Type B pancreatic cell (in vitro differentiated cells): ENCODE results near the gene WT1. TPM values are rescaled to one million over a fixed set of nuclear protein-coding genes. Genes with fewer than 3 reads are reported as not detected.

ENCODE experiments used
- DNase-seq: peaks from one replicate; pipeline ENCODE4 v3.0.0; 2021; ENCODE audit warnings: mixed read lengths; ENCODE audit not compliant: unreplicated experiment; ENCODE audit errors: extremely low spot score
- H3K27ac Mint-ChIP-seq: 2 replicates; pipeline ENCODE4 v1.8.0; 2021; ENCODE audit warnings: mild to moderate bottlenecking, mixed read lengths
- H3K27me3 Mint-ChIP-seq: 2 replicates; pipeline ENCODE4 v1.8.0; 2021; ENCODE audit warnings: mixed read lengths
- H3K36me3 Mint-ChIP-seq: 2 replicates; pipeline ENCODE4 v1.8.0; 2021; ENCODE audit warnings: mixed read lengths
- H3K4me1 Mint-ChIP-seq: one replicate; pipeline ENCODE4 v1.8.0; 2021; ENCODE audit warnings: mixed read lengths; ENCODE audit not compliant: unreplicated experiment
- H3K4me3 Mint-ChIP-seq: 2 replicates; pipeline ENCODE4 v1.8.0; 2021; ENCODE audit warnings: mild to moderate bottlenecking, mixed read lengths
- H3K9me3 Mint-ChIP-seq: 2 replicates; pipeline ENCODE4 v1.8.0; 2021; ENCODE audit warnings: mixed read lengths
- CTCF ChIP-seq: fragments of 200-600 bp; sonication (generic); conservative IDR thresholded peaks from 2 replicates; pipeline ENCODE4 v1.5.0; 2021; ENCODE audit warnings: antibody characterized with exemption, mild to moderate bottlenecking
- total RNA-seq: library from RNA; stranded (reverse); gene quantifications from 2 replicates; pipeline ENCODE4 v1.2.1, GENCODE V29; 2021; ENCODE audit warnings: low replicate concordance

Gene WT1
- total RNA-seq, 1 donor from 2014 or later: 5.2 TPM

DNA sequence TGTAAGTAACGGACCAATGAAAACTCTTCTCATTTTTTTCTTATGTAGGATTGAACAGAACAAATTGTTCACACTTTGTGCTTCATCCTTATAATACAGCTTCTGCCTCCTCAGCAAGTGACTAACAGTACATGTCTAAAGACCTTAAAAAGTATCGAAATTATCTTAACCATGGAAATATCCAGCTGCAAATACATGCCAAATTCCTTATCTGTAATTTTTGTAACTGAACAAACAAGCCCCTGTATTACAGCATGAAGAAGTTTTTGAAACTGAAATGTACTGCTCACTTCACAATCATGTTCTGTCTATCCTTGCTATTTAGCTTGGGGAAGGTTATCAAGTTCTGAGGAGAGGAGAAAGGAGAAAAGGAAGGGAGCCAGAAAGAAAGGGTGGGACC is 20.4 kb downstream of the WT1 start:
- H3K4me1 Mint-ChIP-seq: peaks cover 12% of the 10 kb centered on the region
- no peak for TF ChIP-seq CTCF
- DNase-seq: no peak
- no peak overlapping the region for H3K4me3 Mint-ChIP-seq
- no peaks in the 10 kb centered on the region for H3K9me3 Mint-ChIP-seq
- peaks cover 75% of the 10 kb centered on the region for H3K27me3 Mint-ChIP-seq
- H3K36me3 Mint-ChIP-seq: no peaks in the 10 kb centered on the region
- no peak overlapping the region for H3K27ac Mint-ChIP-seq

DNA sequence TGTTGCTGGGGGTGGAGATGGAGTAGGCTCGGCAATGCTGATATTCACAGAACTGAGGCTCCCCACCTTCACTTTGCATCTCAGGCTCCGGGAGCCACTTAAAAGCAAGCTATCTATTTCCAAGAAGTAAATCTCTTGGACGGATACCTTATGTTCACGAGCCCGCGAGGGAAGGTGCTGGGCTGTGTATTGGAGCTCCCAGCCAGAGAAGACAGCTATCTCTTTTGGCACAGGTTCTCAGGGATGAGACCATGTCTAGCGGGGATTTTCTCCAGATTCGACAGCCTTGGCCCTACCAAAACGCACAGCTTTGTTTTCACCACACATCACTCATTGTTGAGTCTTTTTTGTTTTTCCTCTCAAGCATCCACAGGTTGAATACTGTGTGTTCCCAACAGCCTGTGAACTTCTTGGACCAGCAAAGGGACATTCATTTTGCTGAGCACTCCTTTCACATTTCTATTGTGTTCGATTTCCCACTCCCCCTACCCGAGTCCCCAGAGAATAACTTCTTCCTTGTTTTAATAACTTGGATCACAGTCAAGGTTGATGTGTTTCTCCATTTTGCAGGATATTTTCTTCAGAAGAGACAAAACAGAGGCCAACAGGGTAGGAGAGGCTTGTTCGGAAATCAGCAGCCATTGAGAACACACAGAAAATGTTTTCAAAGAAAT is 23.3 kb downstream of the WT1 start:
- Mint-ChIP-seq H3K4me1 (no peaks in the 10 kb centered on the region), H3K9me3 (peaks cover 5% of the 10 kb centered on the region), H3K4me3 (no peak overlapping the region), H3K36me3 (no peaks in the 10 kb centered on the region), H3K27ac (no peak overlapping the region), H3K27me3 (peaks cover 64% of the 10 kb centered on the region)
- DNase-seq: no peak
- no peak for TF ChIP-seq CTCF

DNA sequence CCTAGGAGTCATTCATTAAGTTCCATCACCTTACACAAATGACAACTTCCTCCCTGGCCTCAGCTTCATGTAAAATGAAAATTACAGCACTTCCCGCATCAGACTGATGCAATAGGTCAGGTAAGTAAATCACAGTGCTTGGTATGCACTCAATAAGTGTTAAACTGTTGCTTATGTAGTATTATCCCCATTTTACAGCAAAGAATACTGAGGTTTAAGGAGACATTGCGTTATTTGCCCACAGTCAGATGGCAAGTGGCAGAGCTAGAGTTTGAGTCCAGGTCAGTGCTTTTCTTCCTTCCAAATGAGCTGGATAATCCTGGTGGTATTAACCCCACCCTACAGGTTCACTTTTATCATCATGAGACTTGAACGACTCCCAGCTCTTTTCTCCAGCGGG is 29.7 kb downstream of the WT1 start:
- Mint-ChIP-seq H3K36me3 (no peaks in the 10 kb centered on the region), H3K9me3 (peaks cover 5% of the 10 kb centered on the region), H3K27me3 (peaks cover 26% of the 10 kb centered on the region), H3K4me1 (no peaks in the 10 kb centered on the region), H3K27ac (no peak overlapping the region), H3K4me3 (no peak overlapping the region)
- no peak for DNase-seq
- no peak for TF ChIP-seq CTCF

DNA sequence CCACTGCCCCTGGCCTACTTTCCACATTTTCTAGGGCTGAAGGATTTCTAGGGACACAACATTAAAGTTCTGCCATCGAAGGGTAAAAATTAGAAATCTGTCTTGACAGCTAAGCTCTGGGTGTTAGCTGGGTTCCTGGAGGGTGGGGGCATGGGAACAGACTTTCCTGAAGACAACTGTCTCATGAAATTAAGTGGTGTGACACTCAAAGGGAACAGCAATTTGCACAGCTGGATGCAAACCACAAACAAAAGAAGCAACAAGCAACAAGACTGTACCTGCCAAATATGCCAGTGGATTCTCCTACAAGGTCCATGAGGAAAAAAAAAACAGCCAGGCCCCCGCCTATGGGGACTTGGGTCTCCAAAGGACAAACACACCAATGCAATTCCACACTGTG is 32.5 kb downstream of the WT1 start:
- Mint-ChIP-seq H3K27me3 (peaks cover 29% of the 10 kb centered on the region), H3K9me3 (peaks cover 5% of the 10 kb centered on the region), H3K36me3 (no peaks in the 10 kb centered on the region), H3K4me3 (no peak overlapping the region), H3K4me1 (no peaks in the 10 kb centered on the region), H3K27ac (no peak overlapping the region)
- DNase-seq: no peak
- TF ChIP-seq CTCF: no peak

- Mint-ChIP-seq H3K9me3 (no peaks in the 10 kb centered on the region), H3K27me3 (peaks cover 23% of the 10 kb centered on the region), H3K4me3 (no peak overlapping the region), H3K4me1 (no peaks in the 10 kb centered on the region), H3K27ac (no peak overlapping the region), H3K36me3 (no peaks in the 10 kb centered on the region)
- no peak for TF ChIP-seq CTCF
- DNase-seq: no peak
Observed at GRCh38 chr11:32400670-32401369, 34.5 kb downstream of the WT1 start.
